ENCODE data around the gene ABTB2.

Gene ABTB2

DNA sequence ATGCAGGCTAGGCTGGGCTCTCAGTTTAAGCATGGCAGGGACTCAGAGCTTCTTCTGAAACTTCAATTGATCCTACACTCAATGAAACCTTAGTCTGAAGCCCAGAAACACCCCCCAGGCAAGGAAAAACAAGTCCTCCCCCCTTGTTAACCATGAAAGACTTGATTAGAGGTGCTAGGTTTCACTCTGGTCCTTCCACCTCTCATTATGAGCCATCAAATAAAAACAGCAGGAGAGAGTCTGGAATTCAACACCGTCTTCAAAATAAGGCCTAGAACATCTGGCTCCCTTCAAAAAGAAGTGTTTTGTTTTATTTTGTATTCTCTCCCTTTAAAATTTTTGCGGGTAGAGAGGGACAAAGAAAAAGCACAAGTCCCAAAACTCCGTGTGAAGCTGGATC lies 156.7 kb downstream of the ABTB2 start:
- TF ChIP-seq ARNT (IDR thresholded peaks at IDR 0.05): no peak
- TF ChIP-seq PKNOX1 (IDR thresholded peaks at IDR 0.05): no peak
- TF ChIP-seq FOXM1 (IDR thresholded peaks at IDR 0.05; ENCODE audit: borderline replicate concordance): peak; percentile 72; the same call in 1 of the 2 replicates
- no peak for DNase-seq (ENCODE audit: extremely low spot score)
- ChIA-PET POLR2A (no interaction called here), CTCF (no interaction called here)

GRCh38 chr11:34199525-34199924 lies 158.3 kb downstream of the ABTB2 start:
- CTCF ChIA-PET: no interaction called here
- DNase-seq (ENCODE audit: extremely low spot score): no peak
- no peak for TF ChIP-seq TARDBP (IDR thresholded peaks at IDR 0.05)
- no peak for TF ChIP-seq FOXA1 (IDR thresholded peaks at IDR 0.05)
- no peak for TF ChIP-seq HDGF (IDR thresholded peaks at IDR 0.05; ENCODE audit: borderline replicate concordance)
- no peak for TF ChIP-seq PKNOX1 (IDR thresholded peaks at IDR 0.05)
- no peak for TF ChIP-seq NFRKB (IDR thresholded peaks at IDR 0.05)
- TF ChIP-seq ELF4 (IDR thresholded peaks at IDR 0.05): no peak
- no peak for TF ChIP-seq L3MBTL2 (conservative IDR thresholded peaks at IDR 0.05)
- TF ChIP-seq SUZ12 (IDR thresholded peaks at IDR 0.05): no peak
- TF ChIP-seq FOXM1 (IDR thresholded peaks at IDR 0.05; ENCODE audit: borderline replicate concordance): no peak
- TF ChIP-seq ZNF384 (IDR thresholded peaks at IDR 0.05): no peak
- no peak for TF ChIP-seq SP1 (IDR thresholded peaks at IDR 0.05)
- no peak for TF ChIP-seq LEF1 (IDR thresholded peaks at IDR 0.05; ENCODE audit: borderline replicate concordance)
- no peak for TF ChIP-seq ARNT (IDR thresholded peaks at IDR 0.05)
- no peak for TF ChIP-seq FOXK2 (IDR thresholded peaks at IDR 0.05)
- no peak for TF ChIP-seq CTBP1 (IDR thresholded peaks at IDR 0.05; ENCODE audit: borderline replicate concordance)
- no peak for TF ChIP-seq BHLHE40 (IDR thresholded peaks at IDR 0.05; ENCODE audit: borderline replicate concordance)
- POLR2A ChIA-PET: no interaction called here

- TF ChIP-seq FOXM1 (IDR thresholded peaks at IDR 0.05; ENCODE audit: borderline replicate concordance) (no peak), BHLHE40 (IDR thresholded peaks at IDR 0.05; ENCODE audit: borderline replicate concordance) (no peak), NFRKB (IDR thresholded peaks at IDR 0.05) (no peak), HDGF (IDR thresholded peaks at IDR 0.05; ENCODE audit: borderline replicate concordance) (no peak), L3MBTL2 (conservative IDR thresholded peaks at IDR 0.05) (no peak)
- DNase-seq (ENCODE audit: extremely low spot score): no peak
- POLR2A ChIA-PET: no interaction called here
- CTCF ChIA-PET: no interaction called here
These were observed 159.3 kb downstream of the ABTB2 start for GRCh38 chr11:34198523-34198922.

GRCh38 chr11:34197256-34197655 lies 160.6 kb downstream of the ABTB2 start:
- TF ChIP-seq CTBP1 (IDR thresholded peaks at IDR 0.05; ENCODE audit: borderline replicate concordance) (no peak), ELF4 (IDR thresholded peaks at IDR 0.05) (no peak), L3MBTL2 (conservative IDR thresholded peaks at IDR 0.05) (no peak), HDGF (IDR thresholded peaks at IDR 0.05; ENCODE audit: borderline replicate concordance) (no peak), SUZ12 (IDR thresholded peaks at IDR 0.05) (no peak), PKNOX1 (IDR thresholded peaks at IDR 0.05) (no peak), SP1 (IDR thresholded peaks at IDR 0.05) (no peak), LEF1 (IDR thresholded peaks at IDR 0.05; ENCODE audit: borderline replicate concordance) (no peak), NFRKB (IDR thresholded peaks at IDR 0.05) (no peak), BHLHE40 (IDR thresholded peaks at IDR 0.05; ENCODE audit: borderline replicate concordance) (no peak), ARNT (IDR thresholded peaks at IDR 0.05) (no peak), TARDBP (IDR thresholded peaks at IDR 0.05) (no peak), ZNF384 (IDR thresholded peaks at IDR 0.05) (no peak)
- CTCF ChIA-PET: interaction anchor here (1.1 kb wide), 1 partner anchor 10 kb away, joined by 3 read pairs; no protein-coding TSS in a partner anchor
- no peak for DNase-seq (ENCODE audit: extremely low spot score)
- POLR2A ChIA-PET: no interaction called here

- CTCF ChIA-PET: no interaction called here
- DNase-seq (ENCODE audit: extremely low spot score): no peak
- TF ChIP-seq SP1 (IDR thresholded peaks at IDR 0.05): no peak
- TF ChIP-seq FOXA1 (IDR thresholded peaks at IDR 0.05): no peak
- POLR2A ChIA-PET: no interaction called here
These were observed 163.1 kb downstream of the ABTB2 start for GRCh38 chr11:34194576-34195335.

DNA sequence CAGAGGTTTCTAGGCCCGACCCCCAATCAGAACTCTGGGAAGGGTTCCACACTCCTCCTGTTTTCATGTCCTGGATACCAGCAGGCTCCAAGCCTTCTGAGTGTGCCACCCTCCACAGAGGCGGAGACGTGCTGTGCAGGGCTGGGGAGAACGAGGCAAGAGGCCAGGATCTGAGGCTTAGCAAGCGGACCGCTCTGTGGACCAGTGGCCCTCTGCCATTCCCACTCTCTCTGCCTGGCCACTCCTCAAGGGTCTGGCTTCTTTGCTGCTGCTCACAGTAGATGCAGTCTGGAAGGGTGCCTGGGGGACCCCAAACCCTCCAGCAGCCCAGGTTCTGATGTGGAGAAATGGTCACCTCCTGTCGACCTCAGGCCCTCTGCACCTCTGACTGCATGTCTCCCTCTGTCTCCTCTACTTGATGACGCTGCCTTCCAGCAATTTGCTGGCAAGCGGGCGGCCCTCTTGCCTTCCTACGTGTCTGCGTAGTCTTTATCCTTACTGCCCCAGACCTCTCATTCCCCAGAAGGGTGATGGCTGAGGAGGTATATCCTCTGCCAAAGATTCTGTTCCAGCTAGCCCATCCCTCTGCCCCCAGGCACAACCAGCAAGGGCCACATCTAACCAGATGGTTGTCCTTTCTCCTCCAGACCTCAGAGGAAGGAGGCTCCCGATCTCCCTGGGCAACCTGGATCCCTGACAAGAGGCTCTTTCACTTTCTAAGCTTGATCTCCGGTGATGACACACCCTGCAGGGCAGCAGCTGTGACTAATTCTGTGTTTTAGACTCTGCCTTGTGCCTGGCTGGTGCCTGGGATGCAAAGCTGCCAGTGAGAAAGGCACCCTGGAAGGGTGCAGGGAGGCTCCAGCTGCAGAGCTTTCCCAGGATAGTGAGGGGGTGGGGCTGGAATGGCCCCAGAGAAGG lies 165.1 kb downstream of the ABTB2 start:
- CTCF ChIA-PET: no interaction called here
- POLR2A ChIA-PET: no interaction called here
- DNase-seq (ENCODE audit: extremely low spot score): no peak
- TF ChIP-seq PKNOX1 (IDR thresholded peaks at IDR 0.05): no peak

Measured in HEK293T (cell line).